ENCODE data around the gene ITGA11.

The ITGA11 gene

GRCh38 chr15:68284616-68285258 is 147.2 kb downstream of the ITGA11 start:
- DNase-seq: no peak

GRCh38 chr15:68283401-68283800 is 148.6 kb downstream of the ITGA11 start:
- no peak for DNase-seq

GRCh38 chr15:68281008-68281407 is 151.0 kb downstream of the ITGA11 start:
- DNase-seq: no peak

- no peak for DNase-seq
Observed at GRCh38 chr15:68279779-68280753, 151.9 kb downstream of the ITGA11 start.

GRCh38 chr15:68278595-68279405 is 153.2 kb downstream of the ITGA11 start:
- DNase-seq: no peak

GRCh38 chr15:68278345-68278594 is 153.7 kb downstream of the ITGA11 start:
- DNase-seq: no peak

GRCh38 chr15:68277603-68278344 is 154.2 kb downstream of the ITGA11 start, which contains the start of gene FEM1B:
Gene FEM1B (plus strand): TSS chr15:68277745. CDS start chr15:68278418, 673 bp downstream.
- peak; percentile 81 for DNase-seq

GRCh38 chr15:68277131-68277602 is 154.8 kb downstream of the ITGA11 start:
- DNase-seq: no peak

- DNase-seq: no peak
Observed at GRCh38 chr15:68276668-68277067, 155.3 kb downstream of the ITGA11 start.

- no peak for DNase-seq
Observed at GRCh38 chr15:68275165-68275746, 156.7 kb downstream of the ITGA11 start.

- no peak for DNase-seq
Observed at GRCh38 chr15:68274201-68274848, 157.6 kb downstream of the ITGA11 start.

- DNase-seq: no peak
Observed at GRCh38 chr15:68272721-68273271, 159.2 kb downstream of the ITGA11 start.

GRCh38 chr15:68271854-68272471 is 160.0 kb downstream of the ITGA11 start:
- no peak for DNase-seq

GRCh38 chr15:68268405-68268804 is 163.6 kb downstream of the ITGA11 start:
- DNase-seq: no peak

- DNase-seq: no peak
Observed at GRCh38 chr15:68265674-68266073, 166.3 kb downstream of the ITGA11 start.

GRCh38 chr15:68265081-68265480 is 166.9 kb downstream of the ITGA11 start:
- DNase-seq: no peak

- no peak for DNase-seq
Observed at GRCh38 chr15:68264282-68264681, 167.7 kb downstream of the ITGA11 start.

GRCh38 chr15:68262514-68263356 is 169.2 kb downstream of the ITGA11 start:
- DNase-seq: no peak

- no peak for DNase-seq
Observed at GRCh38 chr15:68261980-68262379, 170.0 kb downstream of the ITGA11 start.

GRCh38 chr15:68261241-68261640 is 170.7 kb downstream of the ITGA11 start:
- no peak for DNase-seq
